ENCODE measurements around the gene CDHR5.

Gene CDHR5

GRCh38 chr11:618856-619627, 5.7 kb downstream of the CDHR5 start:
- no peak for TF ChIP-seq CTCF (IDR thresholded peaks at IDR 0.05; ENCODE audit: extremely low read depth, missing control alignments)
- no peak for DNase-seq (ENCODE audit: low spot score)

GRCh38 chr11:617912-618682, 6.7 kb downstream of the CDHR5 start:
- no peak for TF ChIP-seq CTCF (IDR thresholded peaks at IDR 0.05; ENCODE audit: extremely low read depth, missing control alignments)
- no peak for DNase-seq (ENCODE audit: low spot score)

GRCh38 chr11:617199-617911, 7.4 kb downstream of the CDHR5 start:
- no peak for TF ChIP-seq CTCF (IDR thresholded peaks at IDR 0.05; ENCODE audit: extremely low read depth, missing control alignments)
- no peak for DNase-seq (ENCODE audit: low spot score)

- TF ChIP-seq CTCF (IDR thresholded peaks at IDR 0.05; ENCODE audit: extremely low read depth, missing control alignments), result no peak
- DNase-seq (ENCODE audit: low spot score), result no peak
Observed at GRCh38 chr11:616320-617198, 8.2 kb downstream of the CDHR5 start.

- TF ChIP-seq CTCF (IDR thresholded peaks at IDR 0.05; ENCODE audit: extremely low read depth, missing control alignments), result no peak
- peak; percentile 98 for DNase-seq (ENCODE audit: low spot score)
Observed at GRCh38 chr11:615504-616319, 9.0 kb downstream of the CDHR5 start, which contains the start of gene IRF7. TSS of gene IRF7 (minus strand) at chr11:615950. CDS start at chr11:615364, 586 bp downstream.
